Astrocyte of the cerebellum (primary cell): ENCODE results near the gene DYRK3.

Source experiments
- DNase-seq: peaks from one replicate; pipeline ENCODE4 v3.0.0-alpha.2; 2011; ENCODE audit warnings: low read depth
- H3K4me3 ChIP-seq: 2 replicates; pipeline ENCODE4 v1.5.1; 2011; ENCODE audit warnings: mild to moderate bottlenecking, low read depth, low read length, moderate library complexity
- in situ Hi-C: cut with HindIII; loops from 2 replicates; pipeline ENCODE4 v1.10.0; 2017; ENCODE audit warnings: low sequenced_read_pairs
- TF ChIP-seq, protein P1 (sequence below): IDR thresholded peaks from 2 replicates; pipeline ENCODE4 v1.5.1; 2012; ENCODE audit warnings: low read length, low read depth, moderate library complexity, mild to moderate bottlenecking; ENCODE audit errors: missing control alignments

Gene DYRK3

DNA sequence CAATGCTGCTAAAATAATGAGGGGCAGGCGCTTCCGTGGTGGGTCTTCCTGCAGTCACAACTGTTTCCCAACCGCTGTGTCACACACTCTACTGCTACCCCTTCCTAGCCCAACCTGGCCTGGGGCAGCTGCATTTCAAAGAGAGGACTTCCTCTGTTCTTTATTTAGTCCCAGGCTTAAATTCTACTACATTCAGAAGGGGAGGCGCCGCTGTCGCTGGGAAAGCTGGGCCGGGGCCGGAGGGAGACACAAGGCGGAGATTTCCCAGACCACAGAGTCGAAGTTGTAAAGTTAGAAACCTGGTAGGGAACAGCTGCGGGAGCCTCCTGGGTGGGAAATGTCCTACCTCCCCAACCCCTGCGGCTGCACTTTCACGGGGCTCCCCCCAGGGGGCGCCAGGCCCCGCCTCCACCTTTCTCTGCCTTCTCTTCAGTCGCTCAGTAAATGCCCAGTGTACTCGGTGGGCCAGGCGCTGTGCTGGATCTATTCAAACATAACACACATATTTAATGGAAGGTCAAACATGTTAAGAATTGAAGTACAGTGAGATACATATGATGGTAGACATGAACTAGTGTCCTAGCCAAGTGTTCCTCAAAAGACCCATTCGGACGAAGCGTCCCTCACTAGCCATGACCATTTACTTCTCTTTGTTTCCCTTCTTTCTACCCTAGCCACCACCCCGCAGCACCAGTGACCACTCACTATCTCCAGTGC lies 23.1 kb downstream of the DYRK3 start:
- no peak overlapping the region for H3K4me3 ChIP-seq
- no peak for DNase-seq
- in situ Hi-C loops = no loop called here
- TF ChIP-seq, protein P1, sequence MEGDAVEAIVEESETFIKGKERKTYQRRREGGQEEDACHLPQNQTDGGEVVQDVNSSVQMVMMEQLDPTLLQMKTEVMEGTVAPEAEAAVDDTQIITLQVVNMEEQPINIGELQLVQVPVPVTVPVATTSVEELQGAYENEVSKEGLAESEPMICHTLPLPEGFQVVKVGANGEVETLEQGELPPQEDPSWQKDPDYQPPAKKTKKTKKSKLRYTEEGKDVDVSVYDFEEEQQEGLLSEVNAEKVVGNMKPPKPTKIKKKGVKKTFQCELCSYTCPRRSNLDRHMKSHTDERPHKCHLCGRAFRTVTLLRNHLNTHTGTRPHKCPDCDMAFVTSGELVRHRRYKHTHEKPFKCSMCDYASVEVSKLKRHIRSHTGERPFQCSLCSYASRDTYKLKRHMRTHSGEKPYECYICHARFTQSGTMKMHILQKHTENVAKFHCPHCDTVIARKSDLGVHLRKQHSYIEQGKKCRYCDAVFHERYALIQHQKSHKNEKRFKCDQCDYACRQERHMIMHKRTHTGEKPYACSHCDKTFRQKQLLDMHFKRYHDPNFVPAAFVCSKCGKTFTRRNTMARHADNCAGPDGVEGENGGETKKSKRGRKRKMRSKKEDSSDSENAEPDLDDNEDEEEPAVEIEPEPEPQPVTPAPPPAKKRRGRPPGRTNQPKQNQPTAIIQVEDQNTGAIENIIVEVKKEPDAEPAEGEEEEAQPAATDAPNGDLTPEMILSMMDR = peak; percentile 64

DNA sequence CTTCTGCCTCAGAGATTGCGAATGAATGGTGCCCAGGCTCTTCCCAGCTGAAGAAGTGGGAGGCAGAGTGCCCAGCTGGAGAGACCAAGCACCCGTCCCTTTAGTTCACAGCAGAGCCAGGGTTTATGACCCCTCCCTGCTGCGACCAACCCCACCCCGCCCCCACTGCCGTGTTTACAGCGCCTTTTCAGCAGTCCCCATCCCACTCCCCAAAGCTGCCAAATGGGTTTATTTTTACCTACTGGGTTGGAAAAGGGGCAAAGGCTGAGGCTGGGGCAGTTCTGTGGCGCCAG lies 23.6 kb downstream of the DYRK3 start:
- in situ Hi-C loops = no loop called here

DNA sequence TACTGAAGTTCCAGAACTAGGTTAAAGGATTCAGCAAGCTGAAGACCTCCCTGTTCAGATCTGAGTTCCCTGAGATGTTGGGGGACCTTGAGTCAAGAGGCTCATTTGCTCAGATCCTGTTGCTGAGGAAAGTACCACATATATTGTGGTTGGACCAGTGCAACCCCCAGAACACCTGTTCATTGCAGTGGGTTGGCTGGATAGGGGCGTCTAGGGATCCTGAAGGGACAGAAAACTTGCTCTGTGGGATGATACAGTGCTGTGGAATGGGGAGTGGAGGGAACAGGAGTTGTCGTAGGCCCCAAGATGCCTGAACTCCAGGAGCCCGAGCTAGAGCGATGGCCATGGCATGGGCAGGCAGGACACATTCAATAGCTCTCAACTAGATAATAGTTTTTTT lies 24.8 kb downstream of the DYRK3 start:
- in situ Hi-C loops = no loop called here
- no peak for DNase-seq
- TF ChIP-seq, protein P1 = no peak
- no peak overlapping the region for H3K4me3 ChIP-seq

More for the DNA sequence above, 23.6 kb downstream of the DYRK3 start:
- TF ChIP-seq, protein P1 = no peak
- no peak overlapping the region for H3K4me3 ChIP-seq
- DNase-seq = no peak

GRCh38 chr1:206661161-206661820 lies 26.0 kb downstream of the DYRK3 start:
- TF ChIP-seq, protein P1 = no peak
- H3K4me3 ChIP-seq = no peak overlapping the region
- in situ Hi-C loops = no loop called here
- no peak for DNase-seq

DNA sequence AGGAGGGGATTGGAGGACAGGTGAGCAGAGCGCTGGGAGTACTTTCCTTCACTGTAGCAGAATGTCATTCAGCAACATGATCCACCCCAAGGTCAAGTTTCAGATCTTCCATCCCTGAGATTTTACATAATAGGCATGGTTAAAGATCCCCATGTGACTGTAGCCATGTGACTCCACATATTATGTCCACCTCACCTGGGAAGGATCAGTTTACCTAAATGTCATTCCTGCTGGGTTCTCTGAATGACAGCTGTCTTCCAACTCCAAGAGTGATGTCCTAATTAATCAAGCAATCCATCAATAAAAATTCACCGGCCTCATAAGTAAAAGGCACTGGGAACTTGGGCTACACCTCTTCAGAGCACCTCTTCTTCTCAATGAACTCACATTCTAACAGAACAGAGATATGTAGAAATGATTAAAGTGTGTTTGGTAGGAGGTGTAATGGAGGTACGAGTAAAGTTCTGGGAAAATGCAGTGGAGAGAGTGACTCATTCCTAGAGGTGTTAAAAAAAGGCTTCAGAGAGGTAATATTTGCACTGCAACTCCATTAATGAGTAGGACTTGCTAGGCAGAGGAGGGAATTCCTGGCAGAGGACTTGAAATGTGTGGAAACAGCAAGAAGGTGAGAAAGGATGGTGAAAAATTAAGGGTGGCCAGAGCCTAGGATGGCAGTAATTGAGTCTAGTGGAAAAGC lies 27.2 kb downstream of the DYRK3 start:
- no peak for DNase-seq
- no peak overlapping the region for H3K4me3 ChIP-seq
- TF ChIP-seq, protein P1 = no peak
- in situ Hi-C loops = no loop called here

DNA sequence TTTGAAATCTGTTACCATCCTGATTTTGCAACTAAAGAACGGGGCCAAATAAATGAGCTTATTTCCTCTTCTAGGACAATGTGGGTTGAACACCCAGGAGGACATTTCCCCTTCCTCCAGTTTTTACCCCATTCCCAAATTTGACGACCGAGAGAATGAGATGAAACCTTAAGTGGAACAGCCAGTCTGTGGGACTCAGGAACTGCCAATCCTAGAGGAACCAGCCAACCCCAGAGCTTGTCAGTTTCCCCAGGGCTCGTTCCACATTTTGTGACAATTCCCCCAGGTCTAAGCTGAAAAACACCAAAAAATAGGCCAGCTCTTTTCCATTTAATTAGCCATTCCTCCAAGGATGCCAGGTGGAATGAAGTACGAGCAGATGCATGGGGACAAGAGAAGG lies 28.0 kb downstream of the DYRK3 start:
- H3K4me3 ChIP-seq = no peak overlapping the region
- no peak for DNase-seq
- in situ Hi-C loops = no loop called here
- TF ChIP-seq, protein P1 = no peak
